Trophoblast cell (in vitro differentiated cells and primary cell): Measurements from ENCODE around the gene SCLY.

Source experiments
- DNase-seq, 2 donors: peaks; one replicate each; pipeline ENCODE4 v3.0.0-alpha.2; 2016
- H2AFZ ChIP-seq: 2 replicates; pipeline ENCODE4 v1.6.1; 2013; ENCODE audit warnings: low read length, moderate library complexity, mild to moderate bottlenecking; ENCODE audit not compliant: insufficient read depth, poor library complexity
- H2AK5ac ChIP-seq: 2 replicates; pipeline ENCODE4 v1.6.1; 2013; ENCODE audit warnings: mild to moderate bottlenecking, low read length
- H2BK120ac ChIP-seq: 2 replicates; pipeline ENCODE4 v1.6.1; 2013; ENCODE audit warnings: low read length, mild to moderate bottlenecking, moderate library complexity; ENCODE audit not compliant: insufficient read depth, poor library complexity
- H2BK12ac ChIP-seq: 2 replicates; pipeline ENCODE4 v1.6.1; 2013; ENCODE audit warnings: mild to moderate bottlenecking, low read length, moderate library complexity
- H2BK5ac ChIP-seq: 2 replicates; pipeline ENCODE4 v1.6.1; 2013; ENCODE audit warnings: low read length, low read depth, moderate library complexity, mild to moderate bottlenecking; ENCODE audit not compliant: poor library complexity
- H3K14ac ChIP-seq: 2 replicates; pipeline ENCODE4 v1.6.1; 2013; ENCODE audit warnings: mild to moderate bottlenecking, low read length
- H3K18ac ChIP-seq: 2 replicates; pipeline ENCODE4 v1.6.1; 2013; ENCODE audit warnings: mild to moderate bottlenecking, low read length
- H3K23ac ChIP-seq: 2 replicates; pipeline ENCODE4 v1.6.1; 2013; ENCODE audit warnings: low read length
- H3K27ac ChIP-seq: 2 replicates; pipeline ENCODE4 v1.5.1; 2013; ENCODE audit warnings: low read depth, mild to moderate bottlenecking, inconsistent platforms, low read length, moderate library complexity
- H3K27me3 ChIP-seq: 2 replicates; pipeline ENCODE4 v1.6.1; 2013; ENCODE audit warnings: inconsistent platforms, mild to moderate bottlenecking, low read length, moderate library complexity; ENCODE audit not compliant: insufficient read depth
- H3K36me3 ChIP-seq, 2 experiments: 1 replicate in 1 of 2; 2 replicates in 1 of 2; pipeline ENCODE4 v1.6.1; 2013; ENCODE audit warnings: low read length in 2 of 2, mild to moderate bottlenecking in 2 of 2, moderate library complexity in 1 of 2; ENCODE audit not compliant: insufficient read depth in 2 of 2, control insufficient read depth in 1 of 2
- H3K4ac ChIP-seq: 2 replicates; pipeline ENCODE4 v1.6.1; 2013; ENCODE audit warnings: low read depth, mild to moderate bottlenecking, low read length, moderate library complexity
- H3K4me1 ChIP-seq, 2 experiments: 1 replicate in 1 of 2; 2 replicates in 1 of 2; pipeline ENCODE4 v1.6.1; 2013; ENCODE audit warnings: low read length in 2 of 2, mild to moderate bottlenecking in 2 of 2, moderate library complexity in 1 of 2; ENCODE audit not compliant: insufficient read depth in 2 of 2, control insufficient read depth in 1 of 2
- H3K4me2 ChIP-seq: 2 replicates; pipeline ENCODE4 v1.6.1; 2013; ENCODE audit warnings: inconsistent platforms, mild to moderate bottlenecking, low read length, moderate library complexity
- H3K4me3 ChIP-seq: 2 replicates; pipeline ENCODE4 v1.5.1; 2013; ENCODE audit warnings: mild to moderate bottlenecking, low read depth, low read length, inconsistent platforms
- H3K79me1 ChIP-seq: one replicate; pipeline ENCODE4 v1.6.1; 2013; ENCODE audit warnings: low read length
- H3K79me2 ChIP-seq: 2 replicates; pipeline ENCODE4 v1.6.1; 2013; ENCODE audit warnings: low read length, mild to moderate bottlenecking; ENCODE audit not compliant: control insufficient read depth, insufficient read depth, poor library complexity
- H3K9ac ChIP-seq: 2 replicates; pipeline ENCODE4 v1.6.1; 2013; ENCODE audit warnings: mild to moderate bottlenecking, low read length
- H3K9me3 ChIP-seq: 2 replicates; pipeline ENCODE4 v1.6.1; 2013; ENCODE audit warnings: low read depth, mild to moderate bottlenecking, control low read depth, inconsistent platforms, low read length; ENCODE audit not compliant: insufficient read depth
- H4K12ac ChIP-seq: 2 replicates; pipeline ENCODE4 v1.6.1; 2013; ENCODE audit warnings: low read depth, mild to moderate bottlenecking, low read length, moderate library complexity
- H4K8ac ChIP-seq: 2 replicates; pipeline ENCODE4 v1.6.1; 2013; ENCODE audit warnings: low read depth, mild to moderate bottlenecking, low read length, moderate library complexity
- H4K91ac ChIP-seq: one replicate; pipeline ENCODE4 v1.6.1; 2013; ENCODE audit warnings: low read depth, mild to moderate bottlenecking, low read length, moderate library complexity
- WGBS: extraction: QIAGEN DNeasy Blood & Tissue Kit; methylation state at CpG from one replicate; pipeline ENCODE4 v1.1.7; 2013; ENCODE audit warnings: missing lambda C conversion rate; ENCODE audit not compliant: insufficient read length, insufficient coverage; ENCODE audit errors: extremely low coverage; 5-methylcytosine and 5-hydroxymethylcytosine counted together

Gene SCLY

GRCh38 chr2:238097201-238097987 is 36.6 kb downstream of the SCLY start:
- H3K23ac ChIP-seq, result no peak overlapping the region
- no peaks in the 10 kb centered on the region for H3K36me3 ChIP-seq
- no peak overlapping the region for H4K8ac ChIP-seq
- no CpG with 5 or more reads among the region's 19 CpGs for WGBS
- H4K12ac ChIP-seq, result no peak overlapping the region
- H3K27me3 ChIP-seq, result no peaks in the 10 kb centered on the region
- no peak overlapping the region for H2AK5ac ChIP-seq
- H2AFZ ChIP-seq, result no peak overlapping the region
- no peak for DNase-seq
- H3K79me2 ChIP-seq, result no peaks in the 10 kb centered on the region
- H3K4ac ChIP-seq, result no peak overlapping the region
- H3K9ac ChIP-seq, result no peak overlapping the region
- no peak overlapping the region for H4K91ac ChIP-seq
- no peak overlapping the region for H3K4me3 ChIP-seq
- no peak overlapping the region for H3K27ac ChIP-seq
- H2BK5ac ChIP-seq, result no peak overlapping the region
- peaks cover 3% of the 10 kb centered on the region for H3K9me3 ChIP-seq
- H2BK12ac ChIP-seq, result no peak overlapping the region
- H3K79me1 ChIP-seq, result no peaks in the 10 kb centered on the region
- no peak overlapping the region for H3K14ac ChIP-seq
- no peak overlapping the region for H3K18ac ChIP-seq
- H3K4me2 ChIP-seq, result no peak overlapping the region
- H3K4me1 ChIP-seq, result no peaks in the 10 kb centered on the region
- no peak overlapping the region for H2BK120ac ChIP-seq

GRCh38 chr2:238097988-238098871 is 37.4 kb downstream of the SCLY start:
- Histone ChIP-seq H4K12ac (no peak overlapping the region), H2BK120ac (no peak overlapping the region), H3K18ac (no peak overlapping the region), H2BK12ac (no peak overlapping the region), H3K9ac (no peak overlapping the region), H3K27me3 (no peaks in the 10 kb centered on the region), H3K4me1 (no peaks in the 10 kb centered on the region), H3K4ac (no peak overlapping the region), H3K27ac (no peak overlapping the region), H2AK5ac (no peak overlapping the region), H3K4me2 (no peak overlapping the region), H3K9me3 (peaks cover 3% of the 10 kb centered on the region), H2AFZ (no peak overlapping the region), H3K14ac (no peak overlapping the region), H2BK5ac (no peak overlapping the region), H4K8ac (no peak overlapping the region), H4K91ac (no peak overlapping the region), H3K79me1 (no peaks in the 10 kb centered on the region), H3K23ac (no peak overlapping the region), H3K4me3 (no peak overlapping the region), H3K36me3 (no peaks in the 10 kb centered on the region), H3K79me2 (no peaks in the 10 kb centered on the region)
- no CpG with 5 or more reads among the region's 37 CpGs for WGBS
- DNase-seq, result peak; percentile 75 to 79

- Histone ChIP-seq H2AFZ (no peak overlapping the region), H4K91ac (no peak overlapping the region), H3K36me3 (no peaks in the 10 kb centered on the region), H2BK12ac (no peak overlapping the region), H3K4me1 (no peaks in the 10 kb centered on the region), H3K4me3 (no peak overlapping the region), H3K27me3 (no peaks in the 10 kb centered on the region), H3K18ac (no peak overlapping the region), H3K14ac (no peak overlapping the region), H3K4ac (no peak overlapping the region), H3K79me2 (no peaks in the 10 kb centered on the region), H3K79me1 (no peaks in the 10 kb centered on the region), H3K27ac (no peak overlapping the region), H2BK5ac (no peak overlapping the region), H3K9me3 (peaks cover 3% of the 10 kb centered on the region), H2AK5ac (no peak overlapping the region), H4K12ac (no peak overlapping the region), H2BK120ac (no peak overlapping the region), H4K8ac (no peak overlapping the region), H3K9ac (no peak overlapping the region), H3K4me2 (no peak overlapping the region), H3K23ac (no peak overlapping the region)
- DNase-seq, result no peak
- WGBS, result no CpG with 5 or more reads among the region's 17 CpGs
These were observed 38.3 kb downstream of the SCLY start for GRCh38 chr2:238098901-238099713.

- no peaks in the 10 kb centered on the region for H3K27me3 ChIP-seq
- H3K79me1 ChIP-seq, result no peaks in the 10 kb centered on the region
- DNase-seq, result no peak
- no peak overlapping the region for H3K23ac ChIP-seq
- H3K4me3 ChIP-seq, result no peak overlapping the region
- WGBS, result no CpG with 5 or more reads among the region's 10 CpGs
- no peak overlapping the region for H3K4me2 ChIP-seq
- no peak overlapping the region for H3K18ac ChIP-seq
- no peak overlapping the region for H2AFZ ChIP-seq
- H3K14ac ChIP-seq, result no peak overlapping the region
- no peak overlapping the region for H3K4ac ChIP-seq
- H3K36me3 ChIP-seq, result no peaks in the 10 kb centered on the region
- no peaks in the 10 kb centered on the region for H3K79me2 ChIP-seq
- H3K4me1 ChIP-seq, result no peaks in the 10 kb centered on the region
- H4K12ac ChIP-seq, result no peak overlapping the region
- H3K9ac ChIP-seq, result no peak overlapping the region
- peaks cover 3% of the 10 kb centered on the region for H3K9me3 ChIP-seq
- no peak overlapping the region for H2BK12ac ChIP-seq
- H2AK5ac ChIP-seq, result no peak overlapping the region
- H4K91ac ChIP-seq, result no peak overlapping the region
- no peak overlapping the region for H2BK5ac ChIP-seq
- no peak overlapping the region for H4K8ac ChIP-seq
- no peak overlapping the region for H2BK120ac ChIP-seq
- H3K27ac ChIP-seq, result no peak overlapping the region
These were observed 38.9 kb downstream of the SCLY start for GRCh38 chr2:238099714-238100048.
